ENCODE data around the gene EML4. TPM values are rescaled to one million over a fixed set of nuclear protein-coding genes. Genes with fewer than 3 reads are reported as not detected.

The EML4 gene
- total RNA-seq, 1 donor from 2014 or later: 33.7 TPM

- no peak for TF ChIP-seq CTCF (conservative IDR thresholded peaks at IDR 0.05; ENCODE audit: low read depth, low read length)
These were observed 45.5 kb downstream of the EML4 start for GRCh38 chr2:42214669-42215068.

GRCh38 chr2:42216694-42217093 lies 47.5 kb downstream of the EML4 start:
- no peak for TF ChIP-seq CTCF (conservative IDR thresholded peaks at IDR 0.05; ENCODE audit: low read depth, low read length)
- DNase-seq (ENCODE audit: low read depth): no peak
- no peak overlapping the region for H3K4me3 ChIP-seq (ENCODE audit: low read depth, low read length)

More at GRCh38 chr2:42214669-42215068, 45.5 kb downstream of the EML4 start:
- DNase-seq (ENCODE audit: low read depth): no peak
- H3K4me3 ChIP-seq (ENCODE audit: low read depth, low read length): no peak overlapping the region

- no peak overlapping the region for H3K4me3 ChIP-seq (ENCODE audit: low read depth, low read length)
- no peak for TF ChIP-seq CTCF (conservative IDR thresholded peaks at IDR 0.05; ENCODE audit: low read depth, low read length)
- DNase-seq (ENCODE audit: low read depth): no peak
These were observed 48.2 kb downstream of the EML4 start for GRCh38 chr2:42217307-42217706.

- no peak for TF ChIP-seq CTCF (conservative IDR thresholded peaks at IDR 0.05; ENCODE audit: low read depth, low read length)
- DNase-seq (ENCODE audit: low read depth): no peak
- H3K4me3 ChIP-seq (ENCODE audit: low read depth, low read length): no peak overlapping the region
These were observed 48.8 kb downstream of the EML4 start for GRCh38 chr2:42217914-42218313.

GRCh38 chr2:42218712-42219111 lies 49.6 kb downstream of the EML4 start:
- DNase-seq (ENCODE audit: low read depth): no peak
- H3K4me3 ChIP-seq (ENCODE audit: low read depth, low read length): no peak overlapping the region
- no peak for TF ChIP-seq CTCF (conservative IDR thresholded peaks at IDR 0.05; ENCODE audit: low read depth, low read length)

GRCh38 chr2:42219160-42219559 lies 50.0 kb downstream of the EML4 start:
- no peak overlapping the region for H3K4me3 ChIP-seq (ENCODE audit: low read depth, low read length)
- TF ChIP-seq CTCF (conservative IDR thresholded peaks at IDR 0.05; ENCODE audit: low read depth, low read length): no peak
- no peak for DNase-seq (ENCODE audit: low read depth)

GRCh38 chr2:42220566-42220965 lies 51.4 kb downstream of the EML4 start:
- H3K4me3 ChIP-seq (ENCODE audit: low read depth, low read length): no peak overlapping the region
- no peak for TF ChIP-seq CTCF (conservative IDR thresholded peaks at IDR 0.05; ENCODE audit: low read depth, low read length)
- no peak for DNase-seq (ENCODE audit: low read depth)
